K562 (cell line): ENCODE measurements around the gene HDAC3. TPM values are rescaled to one million over a fixed set of nuclear protein-coding genes. Genes with fewer than 3 reads are reported as not detected.

ENCODE experiments used
- GABPB2 ChIP-seq: fragments of 250-450 bp; sonication (Bioruptor Pico); conservative IDR thresholded peaks from 2 replicates; pipeline ENCODE4 v1.5.1; 2021; ENCODE audit warnings: mild to moderate bottlenecking
- PHF21A ChIP-seq: fragments of 450-650 bp; IDR thresholded peaks from 2 replicates; pipeline ENCODE4 v1.6.1; 2017; ENCODE audit warnings: low read depth, borderline replicate concordance
- PTRF ChIP-seq: fragments of 450-650 bp; IDR thresholded peaks from 2 replicates; pipeline ENCODE4 v1.6.1; 2016; ENCODE audit warnings: mild to moderate bottlenecking, missing genetic modification characterization, missing compliant biosample characterization
- SNIP1 ChIP-seq: fragments of 450-650 bp; IDR thresholded peaks from 2 replicates; pipeline ENCODE4 v1.7.1; 2017; ENCODE audit warnings: low read depth, mild to moderate bottlenecking
- ZBED1 ChIP-seq: IDR thresholded peaks from 2 replicates; pipeline ENCODE4 v1.6.1; 2014
- ZNF584 ChIP-seq: fragments of 200-800 bp; sonication (Bioruptor generic); IDR thresholded peaks from 2 replicates; pipeline ENCODE4 v1.6.1; 2016; ENCODE audit warnings: low read depth, mild to moderate bottlenecking, missing genetic modification characterization, missing compliant biosample characterization
- polyA plus RNA-seq, 8 experiments: library from polyadenylated mRNA; depleted of rRNA in 4 of 8; stranded (reverse) in 5 of 8; unstranded in 3 of 8; fragments of >200 nt; fragmentation: Nextera tagmentation in 2 of 8; fragmentation: Illumina TruSeq in 1 of 8; extraction: Ambion mirVana in 2 of 8; extraction: Trizol in 1 of 8; gene quantifications; 2 replicates each; pipeline versions ENCODE4 v1.2.1 to v1.2.3, GENCODE V29; 2011 to 2014; ENCODE audit warnings: inconsistent platforms in 1 of 8, missing spikeins in 1 of 8
- total RNA-seq, 7 experiments: library from RNA; depleted of rRNA in 6 of 7; stranded (reverse); fragments of >200 nt in 6 of 7; fragmentation: Illumina TruSeq in 2 of 7; extraction: Trizol in 2 of 7; gene quantifications; 2 replicates each; pipeline versions ENCODE4 v1.2.1 to v1.2.3, GENCODE V29; 2011 to 2021; ENCODE audit warnings: low replicate concordance in 1 of 7
- TF ChIP-seq, protein P1 (sequence below): sonication (generic); formaldehyde crosslinking; IDR thresholded peaks from 2 replicates; pipeline ENCODE4 v1.8.0; 2023; ENCODE audit warnings: mild to moderate bottlenecking, missing genetic modification reagents
- TF ChIP-seq, protein P2 (sequence below): fragments of 250-450 bp; sonication (Bioruptor Pico); IDR thresholded peaks from 2 replicates; pipeline ENCODE4 v1.5.0; 2021
- TF ChIP-seq, protein P3 (sequence below): sonication (generic); formaldehyde crosslinking; IDR thresholded peaks from 2 replicates; pipeline ENCODE4 v1.8.0; 2022; ENCODE audit warnings: mild to moderate bottlenecking, missing genetic modification reagents, borderline replicate concordance

The HDAC3 gene
- total and polyA plus RNA-seq, 9 of the 15 experiments (the other 6 are each of a cell fraction or from before 2014, with no cell fraction given), result 89.7 to 191 (median 119) TPM

DNA sequence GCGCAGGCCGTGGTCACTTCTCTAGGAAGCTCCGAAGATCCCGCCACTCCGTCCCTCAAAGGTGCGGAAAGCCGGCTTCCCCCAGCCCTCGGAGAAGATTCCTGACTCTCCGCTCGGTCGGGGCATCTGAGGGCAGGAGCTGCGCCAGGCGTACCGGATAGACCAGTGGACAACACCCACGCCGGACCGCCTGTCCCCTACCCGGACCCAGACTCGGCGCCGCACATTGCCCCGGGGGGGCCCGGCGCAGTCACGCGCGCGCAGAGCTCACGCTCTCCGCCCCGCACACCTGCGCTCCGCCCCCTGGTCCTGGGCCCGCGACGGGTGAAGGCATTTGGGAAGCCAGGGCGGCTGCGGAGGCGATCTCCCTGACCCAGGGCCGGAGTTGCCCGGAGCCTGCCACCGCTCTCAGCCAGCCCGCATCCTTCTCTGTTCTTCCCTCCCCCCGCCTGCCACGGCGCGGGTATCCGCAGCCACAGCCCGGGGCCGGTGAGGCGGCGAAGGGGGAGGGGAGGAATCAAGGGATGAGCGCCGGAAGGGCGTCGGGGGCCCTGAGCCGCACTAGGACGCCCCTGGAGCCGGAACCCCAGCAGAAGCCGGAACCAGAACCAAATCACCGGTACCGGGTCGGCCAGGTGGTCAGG is 596 bp upstream of the HDAC3 start (continued):
- TF ChIP-seq, protein P1, sequence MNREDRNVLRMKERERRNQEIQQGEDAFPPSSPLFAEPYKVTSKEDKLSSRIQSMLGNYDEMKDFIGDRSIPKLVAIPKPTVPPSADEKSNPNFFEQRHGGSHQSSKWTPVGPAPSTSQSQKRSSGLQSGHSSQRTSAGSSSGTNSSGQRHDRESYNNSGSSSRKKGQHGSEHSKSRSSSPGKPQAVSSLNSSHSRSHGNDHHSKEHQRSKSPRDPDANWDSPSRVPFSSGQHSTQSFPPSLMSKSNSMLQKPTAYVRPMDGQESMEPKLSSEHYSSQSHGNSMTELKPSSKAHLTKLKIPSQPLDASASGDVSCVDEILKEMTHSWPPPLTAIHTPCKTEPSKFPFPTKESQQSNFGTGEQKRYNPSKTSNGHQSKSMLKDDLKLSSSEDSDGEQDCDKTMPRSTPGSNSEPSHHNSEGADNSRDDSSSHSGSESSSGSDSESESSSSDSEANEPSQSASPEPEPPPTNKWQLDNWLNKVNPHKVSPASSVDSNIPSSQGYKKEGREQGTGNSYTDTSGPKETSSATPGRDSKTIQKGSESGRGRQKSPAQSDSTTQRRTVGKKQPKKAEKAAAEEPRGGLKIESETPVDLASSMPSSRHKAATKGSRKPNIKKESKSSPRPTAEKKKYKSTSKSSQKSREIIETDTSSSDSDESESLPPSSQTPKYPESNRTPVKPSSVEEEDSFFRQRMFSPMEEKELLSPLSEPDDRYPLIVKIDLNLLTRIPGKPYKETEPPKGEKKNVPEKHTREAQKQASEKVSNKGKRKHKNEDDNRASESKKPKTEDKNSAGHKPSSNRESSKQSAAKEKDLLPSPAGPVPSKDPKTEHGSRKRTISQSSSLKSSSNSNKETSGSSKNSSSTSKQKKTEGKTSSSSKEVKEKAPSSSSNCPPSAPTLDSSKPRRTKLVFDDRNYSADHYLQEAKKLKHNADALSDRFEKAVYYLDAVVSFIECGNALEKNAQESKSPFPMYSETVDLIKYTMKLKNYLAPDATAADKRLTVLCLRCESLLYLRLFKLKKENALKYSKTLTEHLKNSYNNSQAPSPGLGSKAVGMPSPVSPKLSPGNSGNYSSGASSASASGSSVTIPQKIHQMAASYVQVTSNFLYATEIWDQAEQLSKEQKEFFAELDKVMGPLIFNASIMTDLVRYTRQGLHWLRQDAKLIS (CRISPR knock-in tag), result no peak
- TF ChIP-seq PHF21A (no peak), SNIP1 (no peak), ZBED1 (no peak), PTRF (tag) (no peak), ZNF584 (CRISPR knock-in tag) (no peak), GABPB2 (CRISPR knock-in tag) (no peak)
- TF ChIP-seq, protein P2, sequence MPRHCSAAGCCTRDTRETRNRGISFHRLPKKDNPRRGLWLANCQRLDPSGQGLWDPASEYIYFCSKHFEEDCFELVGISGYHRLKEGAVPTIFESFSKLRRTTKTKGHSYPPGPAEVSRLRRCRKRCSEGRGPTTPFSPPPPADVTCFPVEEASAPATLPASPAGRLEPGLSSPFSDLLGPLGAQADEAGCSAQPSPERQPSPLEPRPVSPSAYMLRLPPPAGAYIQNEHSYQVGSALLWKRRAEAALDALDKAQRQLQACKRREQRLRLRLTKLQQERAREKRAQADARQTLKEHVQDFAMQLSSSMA (CRISPR knock-in tag), result no peak
- TF ChIP-seq, protein P3, sequence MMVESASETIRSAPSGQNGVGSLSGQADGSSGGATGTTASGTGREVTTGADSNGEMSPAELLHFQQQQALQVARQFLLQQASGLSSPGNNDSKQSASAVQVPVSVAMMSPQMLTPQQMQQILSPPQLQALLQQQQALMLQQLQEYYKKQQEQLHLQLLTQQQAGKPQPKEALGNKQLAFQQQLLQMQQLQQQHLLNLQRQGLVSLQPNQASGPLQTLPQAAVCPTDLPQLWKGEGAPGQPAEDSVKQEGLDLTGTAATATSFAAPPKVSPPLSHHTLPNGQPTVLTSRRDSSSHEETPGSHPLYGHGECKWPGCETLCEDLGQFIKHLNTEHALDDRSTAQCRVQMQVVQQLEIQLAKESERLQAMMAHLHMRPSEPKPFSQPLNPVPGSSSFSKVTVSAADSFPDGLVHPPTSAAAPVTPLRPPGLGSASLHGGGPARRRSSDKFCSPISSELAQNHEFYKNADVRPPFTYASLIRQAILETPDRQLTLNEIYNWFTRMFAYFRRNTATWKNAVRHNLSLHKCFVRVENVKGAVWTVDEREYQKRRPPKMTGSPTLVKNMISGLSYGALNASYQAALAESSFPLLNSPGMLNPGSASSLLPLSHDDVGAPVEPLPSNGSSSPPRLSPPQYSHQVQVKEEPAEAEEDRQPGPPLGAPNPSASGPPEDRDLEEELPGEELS (CRISPR knock-in tag), result no peak
